Measurements from ENCODE around the gene C19orf44.
"Not testable (repeated sequence)": the region's sequence is repeated elsewhere in the genome, so short reads cannot be mapped to it uniquely, and the experiment has no call there.

Gene C19orf44

DNA sequence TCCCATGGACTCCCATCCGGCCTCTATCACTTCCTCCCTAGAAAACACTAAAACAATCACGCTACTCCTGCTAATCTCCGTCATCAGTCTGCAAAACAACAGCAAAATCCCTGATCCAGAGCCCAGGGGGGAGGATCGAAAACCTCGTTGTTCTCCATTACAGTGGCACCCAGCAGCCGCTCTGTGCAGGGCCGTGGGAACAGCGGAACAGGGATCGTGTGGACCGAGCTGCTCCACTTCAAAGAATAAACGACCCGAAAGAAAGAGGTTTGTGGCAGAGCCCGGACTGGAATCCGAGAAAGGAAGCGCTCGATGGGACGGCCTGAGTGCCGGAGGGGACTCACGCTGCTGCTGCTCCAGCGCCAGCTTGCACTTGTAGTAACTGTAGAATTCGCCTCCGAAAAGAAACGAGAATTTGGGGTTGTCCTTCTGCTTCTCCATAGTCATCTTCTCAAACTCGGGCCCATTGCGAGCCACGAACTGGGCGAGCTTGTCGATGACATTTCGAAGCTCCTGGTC is 45.4 kb downstream of the C19orf44 start:
- no peak for DNase-seq

DNA sequence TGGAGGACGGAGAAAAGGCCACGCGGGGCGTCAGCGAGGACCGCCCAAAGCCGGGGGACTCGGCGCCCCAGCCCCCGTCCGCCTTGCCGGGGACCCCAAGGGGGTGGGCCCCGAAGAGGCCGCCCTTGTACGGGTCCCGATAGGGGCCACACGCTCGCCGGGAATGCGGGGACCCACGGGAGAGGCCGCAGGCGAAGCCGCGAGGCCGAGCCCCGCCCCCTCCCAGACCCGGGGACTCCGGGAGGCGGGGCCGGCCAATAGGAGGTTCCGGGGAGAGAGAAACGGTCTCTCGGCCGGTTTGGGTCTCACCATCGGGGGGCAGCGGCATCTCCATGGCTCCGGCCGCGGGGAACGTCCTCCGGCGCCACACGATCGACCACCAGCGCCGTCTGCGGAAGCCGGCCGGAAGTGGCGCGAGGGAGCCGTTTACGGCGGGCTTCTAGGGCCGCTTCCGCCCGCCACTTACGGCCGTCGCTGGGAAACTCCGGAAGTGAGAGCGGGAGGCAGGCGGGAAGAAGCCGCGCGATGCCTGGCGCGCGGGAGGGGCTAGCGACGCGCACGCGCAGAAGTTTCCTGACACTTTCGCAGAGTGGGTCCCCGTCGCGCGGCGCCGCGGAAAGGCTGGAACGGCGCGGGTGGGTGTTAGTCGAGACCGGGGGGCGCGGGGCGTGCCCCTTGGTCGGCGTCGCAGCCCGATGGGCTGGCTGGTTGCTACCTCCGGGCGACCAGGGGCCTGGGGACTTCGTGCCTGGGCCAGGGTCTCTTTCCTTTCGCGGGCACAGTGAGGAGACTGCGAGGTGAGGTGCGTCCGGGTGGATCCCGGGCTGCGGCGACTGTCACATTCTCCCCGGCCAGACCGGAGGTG is 46.1 kb downstream of the C19orf44 start, which contains the start of gene CHERP:
Gene CHERP (minus strand): TSS at position 393 of the 865 bp plus-strand sequence. CDS start 59 bp downstream, at position 334.
- peak; percentile 91 for DNase-seq

GRCh38 chr19:16542910-16543472 is 46.8 kb downstream of the C19orf44 start:
- no peak for DNase-seq

- not testable (repeated sequence) for DNase-seq
Measured at GRCh38 chr19:16543734-16544133, 47.5 kb downstream of the C19orf44 start.

DNA sequence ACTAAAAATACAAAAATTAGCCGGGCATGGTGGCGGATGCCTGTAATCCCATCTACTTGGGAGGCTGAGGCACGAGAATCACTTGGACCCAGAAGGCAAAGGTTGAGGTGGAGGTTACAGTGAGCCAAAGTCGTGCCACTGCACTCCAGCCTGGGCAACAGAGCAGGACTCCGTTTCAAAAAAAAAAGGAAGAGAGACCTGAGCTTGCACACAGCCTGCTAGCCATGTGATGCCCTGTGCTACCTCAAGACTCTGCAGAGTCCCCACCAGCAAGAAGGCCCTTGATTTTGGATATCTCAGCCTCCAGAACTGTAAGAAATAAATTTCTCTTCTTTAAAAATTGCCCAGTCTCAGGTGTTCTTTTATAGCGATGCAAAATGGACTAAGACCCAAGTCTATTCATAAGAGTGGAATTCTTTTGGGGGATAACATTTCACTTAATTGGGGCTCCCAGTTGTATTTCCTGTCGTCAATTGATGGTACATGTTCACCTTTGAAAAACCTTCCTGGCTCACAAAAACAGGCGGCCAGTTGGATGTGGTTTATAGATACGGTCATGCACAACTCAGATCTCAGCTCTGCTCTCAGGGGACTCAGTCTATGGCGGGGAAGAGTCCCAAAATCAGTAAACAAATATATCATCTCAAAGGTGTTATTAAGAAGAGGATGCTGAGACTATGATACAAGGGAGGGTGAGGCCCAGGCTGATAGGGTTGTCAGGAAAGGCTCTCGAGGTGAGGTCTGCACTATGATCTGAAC is 48.5 kb downstream of the C19orf44 start:
- DNase-seq = no peak

DNA sequence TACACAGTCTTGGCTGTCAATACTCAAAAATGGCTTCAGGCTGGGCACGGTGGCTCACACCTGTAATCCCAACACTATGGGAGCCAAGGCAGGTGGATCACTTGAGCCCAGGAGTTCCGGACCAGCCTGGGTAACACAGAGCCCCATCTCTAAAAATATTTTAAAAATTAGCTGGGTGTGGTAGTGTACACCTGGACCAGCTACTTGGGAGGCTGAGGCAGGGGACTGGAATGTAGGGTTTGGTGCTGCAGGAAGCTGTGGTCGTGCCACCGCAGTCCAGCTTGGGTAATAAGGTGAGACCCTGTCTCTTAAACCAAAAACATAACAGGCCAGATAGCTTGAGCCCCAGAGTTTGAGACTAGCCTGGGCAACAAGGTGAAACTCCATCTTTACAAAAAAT is 52.8 kb downstream of the C19orf44 start:
- no peak for DNase-seq

DNA sequence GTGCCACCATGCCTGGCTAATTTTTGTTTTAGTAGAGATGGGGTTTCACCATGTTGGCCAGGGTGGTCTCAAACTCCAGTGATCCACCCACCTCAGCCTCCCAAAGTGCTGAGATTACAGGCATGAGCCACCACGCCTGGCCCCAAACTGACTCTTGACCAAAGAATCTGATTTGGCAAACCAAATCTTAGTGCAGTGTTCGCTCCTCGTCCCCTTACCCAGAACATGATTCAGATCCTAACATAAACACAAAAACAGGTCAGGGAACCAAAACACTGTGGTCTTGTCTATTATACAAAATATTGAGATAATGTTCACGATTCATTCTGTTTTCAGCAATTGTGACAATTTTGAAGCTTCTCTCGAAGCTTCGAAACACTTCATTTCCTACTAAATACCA is 55.7 kb downstream of the C19orf44 start:
- DNase-seq = not testable (repeated sequence)

DNA sequence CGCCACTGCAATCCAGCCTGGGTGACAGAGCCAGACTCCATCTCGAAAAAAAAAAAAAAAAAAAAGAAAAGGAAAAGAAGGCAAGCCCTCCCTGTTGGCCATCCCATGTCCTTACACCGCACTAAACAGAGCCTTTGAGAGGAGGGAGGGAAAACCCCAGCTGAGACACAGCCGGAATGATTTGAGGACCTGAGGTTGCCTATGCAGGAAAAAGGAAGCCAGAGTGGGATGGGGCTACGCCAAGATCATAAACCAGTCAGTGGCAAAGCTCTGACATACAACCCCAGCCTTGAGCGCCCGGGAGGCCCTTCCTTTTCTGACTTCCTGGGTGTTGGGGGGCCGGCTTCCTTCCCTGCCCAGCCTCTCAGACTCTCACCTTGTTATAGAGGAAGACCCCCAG is 58.6 kb downstream of the C19orf44 start:
- DNase-seq = no peak

GRCh38 chr19:16559780-16560276 is 63.6 kb downstream of the C19orf44 start:
- DNase-seq = no peak

DNA sequence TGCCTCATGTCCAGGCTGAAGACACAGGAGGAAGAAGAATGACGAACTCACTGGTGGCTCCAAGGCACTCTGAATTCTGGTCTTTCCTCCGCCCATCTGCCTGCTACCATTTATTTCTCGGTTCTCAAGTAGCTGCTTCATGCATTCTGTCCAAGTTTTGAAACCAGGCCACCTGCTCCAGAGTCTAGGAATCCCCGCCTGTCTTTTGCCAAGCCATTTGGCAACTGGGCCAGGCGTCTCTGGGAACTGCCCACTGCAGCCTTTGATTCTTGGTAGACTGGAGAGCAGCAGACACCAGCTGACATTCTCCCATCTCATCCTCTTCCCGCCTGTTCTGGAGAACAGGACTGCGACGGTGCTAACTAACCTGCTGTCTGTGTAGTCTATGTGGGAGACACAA is 65.2 kb downstream of the C19orf44 start:
- DNase-seq = no peak

GRCh38 chr19:16562608-16563025 is 66.4 kb downstream of the C19orf44 start:
- no peak for DNase-seq

DNA sequence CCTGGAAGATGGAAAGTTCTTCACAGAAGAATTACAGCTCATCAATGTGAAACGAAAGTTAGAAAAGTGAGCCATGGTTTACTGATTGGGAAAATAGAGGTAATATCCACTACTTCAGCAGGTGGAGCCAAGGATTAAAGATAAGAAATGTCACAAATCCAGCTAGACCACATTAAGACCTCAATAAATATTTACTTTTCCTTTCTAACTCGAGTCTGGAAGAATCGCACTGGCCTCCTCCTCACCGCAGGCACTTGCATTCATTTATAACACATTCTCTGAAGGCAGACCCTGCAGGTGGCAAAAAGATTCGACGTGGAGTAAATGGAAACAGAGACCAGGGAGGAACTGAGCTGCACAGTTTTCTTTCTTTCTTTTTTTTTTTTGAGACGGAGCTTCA is 68.6 kb downstream of the C19orf44 start:
- no peak for DNase-seq

DNA sequence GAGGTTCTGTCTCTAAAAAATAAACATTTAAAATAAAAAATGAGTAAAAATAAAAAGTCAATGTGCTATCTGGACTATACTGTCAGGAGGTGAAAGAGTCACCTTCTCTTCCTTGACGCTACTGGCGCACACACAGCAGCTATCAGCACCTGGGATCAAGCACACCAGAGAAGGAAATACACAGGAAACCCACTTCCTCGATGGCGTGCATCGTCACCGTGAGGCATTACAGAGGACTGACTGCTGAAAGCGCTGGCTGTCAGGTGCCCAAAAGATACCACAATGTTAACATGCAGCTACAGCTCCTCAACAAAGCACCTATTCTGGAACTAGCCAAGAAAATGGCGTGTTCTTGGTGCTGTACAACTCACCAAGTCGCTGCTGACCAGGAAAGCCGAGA is 70.0 kb downstream of the C19orf44 start:
- peak; percentile 70 for DNase-seq

DNA sequence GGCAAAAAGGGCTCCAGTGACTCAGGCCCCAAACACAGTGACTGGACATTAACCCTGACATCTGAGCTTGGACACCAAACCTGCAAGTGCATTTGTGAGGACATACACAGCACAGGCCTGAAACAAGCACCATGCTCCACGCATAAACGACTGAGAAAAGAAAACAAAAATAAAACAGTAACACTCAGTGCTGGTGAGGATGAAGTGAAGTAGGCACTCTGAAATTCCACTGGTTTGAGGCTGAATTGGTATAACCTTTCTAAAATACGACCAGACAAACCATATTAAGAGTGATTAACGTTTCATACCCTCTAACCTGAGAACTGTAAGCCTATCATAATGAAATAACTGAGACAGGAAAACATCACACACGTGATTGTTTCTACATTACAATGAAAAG is 70.5 kb downstream of the C19orf44 start:
- no peak for DNase-seq

GRCh38 chr19:16569609-16570320 is 73.6 kb downstream of the C19orf44 start:
- no peak for DNase-seq
